NCI-H1105 treated with DMSO at 0.1 percent for 48 hours (cell line): ENCODE measurements around the gene GDI2.
"Not testable (repeated sequence)": the region's sequence is repeated elsewhere in the genome, so short reads cannot be mapped to it uniquely, and the experiment has no call there.

Experiments used
- DNase-seq: peaks from one replicate; lab custom pipeline; 2025; lab: John Stamatoyannopoulos, UW

Gene GDI2

GRCh38 chr10:5827841-5828240, 14.6 kb upstream of the GDI2 start:
- DNase-seq, result no peak

DNA sequence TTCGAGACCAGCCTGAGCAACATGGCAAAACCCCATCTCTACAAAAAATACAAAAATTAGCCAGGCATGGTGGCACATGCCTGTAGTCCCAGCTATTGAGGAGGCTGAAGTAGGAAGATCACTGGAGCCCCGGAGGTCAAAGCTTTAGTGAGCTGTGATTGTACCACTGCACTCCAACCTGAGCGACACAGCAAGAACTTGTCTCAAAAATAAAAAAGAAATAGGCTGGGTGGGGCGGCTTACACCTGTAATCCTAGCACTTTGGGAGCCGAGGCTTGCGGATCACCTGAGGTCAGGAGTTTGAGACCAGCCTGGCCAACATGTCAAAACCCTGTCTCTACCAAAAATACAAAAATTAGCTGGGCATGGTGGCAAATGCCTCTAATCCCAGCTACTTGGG, 13.3 kb upstream of the GDI2 start:
- DNase-seq, result not testable (repeated sequence)

GRCh38 chr10:5818894-5819293, 5.7 kb upstream of the GDI2 start:
- DNase-seq, result no peak

GRCh38 chr10:5818048-5818331, 4.8 kb upstream of the GDI2 start:
- no peak for DNase-seq

DNA sequence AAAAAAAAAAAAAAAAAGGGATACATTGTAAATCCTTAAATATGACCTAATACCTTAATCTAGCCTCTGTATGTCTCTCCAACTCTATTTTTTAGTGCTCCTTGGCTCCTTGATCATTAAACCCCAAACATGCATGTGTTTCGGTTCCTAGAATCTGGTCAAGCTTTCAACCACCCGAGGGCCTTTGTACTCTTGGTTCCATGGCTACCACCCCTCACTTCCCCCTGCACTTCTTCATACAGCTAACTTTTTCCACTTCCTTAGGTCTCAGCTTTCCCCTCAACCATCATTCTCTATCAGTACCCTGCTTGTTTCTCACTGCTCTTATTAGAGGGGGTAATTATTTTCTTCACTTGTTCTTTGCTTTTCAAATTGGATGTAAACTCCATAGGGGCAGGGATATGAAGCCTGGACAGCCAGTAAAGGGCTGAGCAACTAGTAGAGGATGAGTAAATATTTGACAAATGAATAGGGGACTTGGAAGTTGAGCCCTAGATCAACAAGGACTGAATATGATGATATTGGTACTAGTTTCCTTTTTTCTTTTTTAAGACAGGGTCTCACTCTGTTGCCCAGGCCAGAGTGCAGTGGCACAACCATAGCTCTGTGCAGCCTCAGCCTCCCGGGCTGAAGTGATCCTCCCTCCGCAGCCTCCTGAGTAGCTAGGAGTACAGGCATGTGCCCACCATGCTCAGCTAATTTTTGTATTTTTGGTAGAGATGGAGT, 4.3 kb upstream of the GDI2 start:
- no peak for DNase-seq

DNA sequence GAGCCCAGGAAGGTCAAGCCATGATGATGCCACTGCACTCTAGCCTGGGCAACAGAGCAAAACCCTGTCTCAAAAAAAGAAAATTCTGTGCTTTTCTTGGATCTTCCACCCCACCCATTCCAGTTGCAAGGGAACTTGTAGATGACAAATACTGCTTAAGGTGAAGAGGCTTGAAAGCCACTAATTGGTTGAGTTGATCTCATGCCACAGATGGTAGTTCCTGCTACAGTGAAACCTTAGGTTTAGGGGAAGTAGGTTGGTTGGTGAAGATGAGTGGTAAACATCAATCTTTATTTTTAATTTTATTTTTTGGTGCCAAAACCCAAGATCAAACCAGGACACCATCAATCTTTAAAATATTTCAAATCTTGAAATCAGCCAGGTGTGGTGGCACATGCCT, 2.9 kb upstream of the GDI2 start:
- no peak for DNase-seq

DNA sequence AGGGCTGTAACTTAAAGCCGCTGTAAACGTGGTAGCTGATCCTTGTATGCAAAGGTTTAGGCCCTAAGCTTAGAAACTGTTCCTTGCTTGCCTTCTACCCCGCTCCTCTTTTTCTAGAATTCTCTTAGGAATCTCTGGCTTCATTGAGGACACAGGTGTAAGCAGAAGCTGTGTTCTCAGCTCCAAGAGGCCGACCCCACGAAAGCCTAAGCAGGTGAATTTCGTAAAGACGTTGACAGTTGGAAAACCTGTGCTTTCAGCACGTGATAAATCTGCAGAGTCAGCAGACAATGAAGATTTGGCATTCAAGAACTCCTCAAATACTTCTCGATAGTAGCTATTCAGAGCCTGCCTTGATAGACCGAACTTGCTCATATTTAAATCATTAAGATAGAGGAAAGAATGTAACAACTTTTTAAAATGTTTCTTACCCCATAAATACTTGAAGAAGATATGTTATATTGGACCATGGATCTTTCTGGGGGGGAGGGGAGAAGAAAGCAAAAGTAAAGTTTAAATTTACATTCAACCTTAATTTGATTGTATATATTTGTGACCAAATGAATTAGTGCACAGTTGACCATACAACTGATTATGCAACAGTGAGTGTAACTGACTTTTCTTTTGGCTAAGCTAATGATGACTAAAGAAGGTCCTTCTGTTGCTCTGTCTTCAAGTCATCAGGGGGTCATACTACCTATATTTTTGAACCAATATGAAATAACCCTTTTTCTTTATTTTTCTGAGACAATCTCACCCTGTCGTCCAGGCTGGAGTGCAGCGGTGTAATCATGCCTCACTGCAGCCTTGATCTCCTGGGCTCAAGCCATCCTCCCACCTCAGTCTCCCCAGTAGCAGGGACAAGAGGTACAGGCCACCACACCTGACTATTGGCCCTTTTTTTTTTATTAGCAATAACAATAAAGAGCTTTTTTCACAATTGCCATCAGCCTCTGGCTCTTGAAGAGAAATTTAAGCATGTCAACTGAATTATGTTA, 1.2 kb upstream of the GDI2 start:
- DNase-seq, result peak; percentile 14

DNA sequence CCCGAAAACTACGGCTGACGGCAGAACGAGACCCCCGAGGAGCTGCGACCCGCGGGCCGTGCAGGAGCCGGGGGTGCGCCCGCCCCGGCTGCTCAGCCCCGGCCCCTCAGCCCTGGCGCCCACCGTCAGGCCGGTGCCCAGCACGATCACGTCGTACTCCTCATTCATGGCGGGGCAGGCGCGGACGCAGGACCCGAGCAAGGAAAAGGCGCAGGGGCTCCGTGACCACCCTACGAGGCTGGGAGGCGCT, 218 bp downstream of the GDI2 start:
- DNase-seq, result no peak

DNA sequence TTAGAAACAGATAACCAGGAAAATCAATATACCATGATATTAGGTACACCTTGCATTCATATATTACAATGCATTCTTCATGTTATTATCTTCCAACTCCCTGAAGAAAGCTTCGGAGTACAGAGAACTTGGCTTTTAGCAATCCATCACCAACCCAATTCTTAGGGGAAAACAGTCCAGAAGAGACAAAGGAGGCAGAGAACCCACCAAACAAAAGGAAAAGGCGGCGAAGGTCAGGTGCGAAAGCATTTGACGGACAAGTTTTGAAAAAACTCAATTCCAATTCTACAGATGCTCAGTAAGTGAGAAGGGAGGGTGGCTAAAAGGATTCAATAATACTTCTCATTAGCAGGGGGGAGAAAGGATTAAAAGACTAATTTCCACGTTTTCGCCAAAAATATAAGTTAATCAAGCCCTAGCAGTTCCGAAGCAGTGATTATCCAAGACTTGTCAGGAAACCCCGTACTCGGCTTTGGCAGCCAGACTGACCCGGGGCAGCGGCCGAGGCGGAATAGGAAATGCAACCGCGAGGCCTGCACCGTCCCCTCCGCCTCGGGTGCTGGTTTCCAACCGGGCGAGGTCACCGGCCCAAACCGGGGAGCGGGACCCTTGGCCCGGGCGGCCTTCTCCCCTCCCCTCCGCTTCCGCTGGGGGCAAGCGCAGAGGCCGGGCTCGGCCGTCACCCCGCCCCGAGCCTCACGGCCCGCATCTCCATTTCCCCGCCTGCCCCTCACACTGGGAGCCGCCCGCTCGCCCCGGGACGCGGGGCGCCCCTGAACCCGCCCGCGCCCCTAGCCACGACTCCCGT, 747 bp downstream of the GDI2 start:
- DNase-seq, result peak; percentile 18

DNA sequence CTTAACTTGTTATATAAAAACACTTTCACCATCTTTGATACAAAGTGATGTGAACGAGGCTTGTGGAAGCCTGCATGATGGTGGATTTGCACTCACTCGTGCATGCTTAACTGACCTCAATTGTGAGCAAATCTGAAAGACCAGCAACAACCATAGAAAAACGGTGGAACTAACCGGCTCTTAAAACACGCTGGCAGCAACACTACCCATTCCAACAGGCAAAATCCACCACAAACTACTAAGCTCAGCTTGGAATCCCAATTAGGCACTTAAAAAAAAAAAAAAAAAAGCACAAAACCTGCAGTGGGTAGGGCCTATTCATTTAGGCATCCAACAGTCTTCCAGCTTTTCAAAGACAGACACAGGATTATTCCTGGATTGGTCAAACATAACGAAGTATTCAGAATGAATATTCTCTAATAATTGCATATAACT, 1.8 kb downstream of the GDI2 start:
- peak; percentile 12 for DNase-seq

DNA sequence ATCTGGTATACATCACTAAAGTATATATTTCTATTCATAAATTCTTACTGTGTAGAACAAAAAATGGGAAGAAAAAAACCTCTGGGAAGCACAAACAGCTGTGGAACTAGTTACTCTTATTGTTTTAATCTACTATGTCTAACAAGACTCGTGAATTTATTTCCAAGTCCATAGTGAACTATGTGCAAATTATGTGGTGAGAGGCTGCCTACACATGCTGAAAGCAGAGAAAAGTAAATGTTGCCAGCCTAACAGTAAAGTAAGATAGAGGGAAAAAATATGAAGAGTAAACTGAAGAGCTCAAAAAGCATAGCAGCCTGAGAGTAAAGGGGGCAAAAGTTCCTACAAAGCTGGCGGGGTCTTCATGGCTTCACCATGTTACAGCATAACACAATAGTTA, 3.0 kb downstream of the GDI2 start:
- no peak for DNase-seq

GRCh38 chr10:5809527-5810154, 3.6 kb downstream of the GDI2 start:
- no peak for DNase-seq

DNA sequence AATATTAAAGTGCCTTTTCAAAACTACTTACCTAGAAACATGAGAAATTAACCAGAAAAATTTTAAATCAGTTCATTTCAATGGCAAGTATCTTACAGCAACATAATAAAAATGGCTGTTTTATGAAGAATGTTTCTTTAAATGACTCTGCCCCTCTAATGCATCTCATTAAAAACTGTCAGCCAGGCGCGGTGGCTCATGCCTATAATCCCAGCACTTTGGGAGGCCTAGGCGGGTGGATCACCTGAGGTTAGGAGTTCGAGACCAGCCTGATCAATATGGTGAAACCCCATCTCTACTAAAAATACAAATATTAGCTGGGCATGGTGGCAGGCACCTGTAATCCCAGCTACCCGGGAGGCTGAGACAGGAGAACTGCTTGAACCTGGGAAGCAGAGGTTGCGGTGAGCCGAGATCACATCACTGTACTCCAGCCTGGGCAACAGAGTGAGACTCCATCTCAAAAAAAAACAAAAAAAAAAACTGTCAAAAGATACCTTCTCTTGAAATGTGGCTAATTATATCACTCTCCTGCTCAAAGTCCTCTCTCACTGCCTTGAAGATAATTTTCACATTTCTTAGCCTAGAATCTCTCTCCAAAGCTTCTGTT, 4.3 kb downstream of the GDI2 start:
- not testable (repeated sequence) for DNase-seq

- DNase-seq, result no peak
These were observed 6.5 kb downstream of the GDI2 start for GRCh38 chr10:5806745-5807144.

- DNase-seq, result no peak
These were observed 7.5 kb downstream of the GDI2 start for GRCh38 chr10:5805711-5806110.

DNA sequence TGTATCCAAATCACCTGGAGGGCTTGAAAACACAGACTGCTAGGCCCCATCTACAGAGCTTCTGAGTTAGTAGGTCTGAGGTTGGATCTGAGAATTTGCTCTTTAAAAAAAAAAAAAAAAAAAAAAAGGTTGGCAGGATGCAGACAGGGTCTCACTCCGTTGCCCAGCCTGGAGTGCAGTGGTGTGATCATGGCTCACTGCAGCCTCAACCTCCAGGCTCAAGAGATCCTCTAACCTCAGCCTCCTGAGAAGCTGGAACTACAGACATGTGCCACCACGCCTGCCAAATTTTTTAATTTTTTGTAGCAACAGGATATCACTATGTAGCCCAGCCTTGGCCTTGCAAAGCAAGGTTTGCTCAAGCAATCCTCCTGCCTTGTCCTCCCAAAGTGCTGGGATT, 8.0 kb downstream of the GDI2 start:
- DNase-seq, result no peak

GRCh38 chr10:5804386-5804785, 8.8 kb downstream of the GDI2 start:
- DNase-seq, result no peak

GRCh38 chr10:5800782-5801181, 12.5 kb downstream of the GDI2 start:
- DNase-seq, result no peak

DNA sequence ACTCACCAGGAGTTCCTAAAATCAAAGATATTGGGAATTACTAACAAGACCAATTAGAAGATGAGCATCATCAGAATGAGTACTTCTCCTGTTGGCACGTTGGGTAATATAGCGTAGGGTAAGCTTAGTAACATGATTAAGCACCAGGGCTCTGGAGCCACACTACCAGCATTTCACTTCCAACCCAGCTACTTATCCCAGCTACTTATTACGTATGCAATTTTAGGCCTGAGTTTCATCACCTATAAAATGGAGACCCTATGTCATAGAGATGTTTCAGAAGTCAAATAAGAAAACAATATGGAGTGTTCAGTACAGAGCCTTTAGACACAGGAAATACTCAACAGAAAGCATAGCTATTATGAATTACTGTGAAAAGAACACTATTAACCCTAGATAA, 19.0 kb downstream of the GDI2 start:
- DNase-seq, result no peak

DNA sequence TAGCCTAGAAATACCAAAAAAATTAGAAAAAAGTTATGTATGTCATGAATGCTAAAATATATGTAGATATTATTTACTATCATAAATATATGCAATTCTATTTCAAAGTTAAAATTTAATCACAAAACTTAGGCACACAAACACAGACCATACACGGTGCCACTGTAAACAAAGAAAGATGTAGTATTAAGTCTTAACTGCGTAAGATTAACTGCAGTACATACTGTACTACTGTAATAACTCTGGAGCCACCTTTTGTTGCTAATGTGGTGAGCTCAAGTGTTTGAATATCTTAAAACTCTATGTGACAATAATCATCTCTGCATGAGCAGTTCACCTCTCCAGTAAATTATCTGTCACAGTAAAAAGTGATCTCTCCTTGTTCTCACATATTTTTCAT, 23.6 kb downstream of the GDI2 start:
- DNase-seq, result no peak

- no peak for DNase-seq
These were observed 24.3 kb downstream of the GDI2 start for GRCh38 chr10:5788969-5789368.

DNA sequence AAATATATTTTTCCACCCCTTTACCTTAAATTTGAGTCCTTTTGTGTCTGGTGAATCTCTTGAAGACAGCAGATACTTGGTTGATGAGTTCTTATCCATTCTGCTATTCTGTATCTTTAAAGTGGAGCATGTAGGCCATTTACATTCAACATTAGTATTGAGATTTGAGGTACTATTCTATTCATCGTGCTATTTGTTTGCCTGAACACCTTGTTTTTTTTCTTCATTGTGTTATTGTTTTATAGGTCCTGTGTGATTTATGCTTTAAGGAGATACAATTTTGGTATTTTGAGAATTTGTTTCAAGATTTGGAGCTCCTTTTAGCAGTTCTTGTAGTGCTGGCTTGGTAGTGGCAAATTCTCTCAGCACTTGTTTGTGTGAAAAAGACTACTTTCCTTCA, 29.9 kb downstream of the GDI2 start:
- DNase-seq, result no peak
